GM10248 (cell line): ENCODE measurements around the gene VPS51.
A peak's percentile ranks its signal among the peaks of the same experiment; 100 is the strongest.

Experiments
- CTCF ChIA-PET: fragments of 300-600 bp; sonication (Branson Sonifier 250); formaldehyde crosslinking; extraction: SDS; loops from one replicate; lab custom pipeline; 2021; ENCODE audit warnings: antibody characterized with exemption; lab: Yijun Ruan, JAX
- POLR2A ChIA-PET: fragments of 350-650 bp; sonication (Branson Sonifier 250); formaldehyde crosslinking; extraction: SDS; loops from one replicate; lab custom pipeline; 2020; ENCODE audit warnings: antibody characterized with exemption; lab: Yijun Ruan, JAX
- DNase-seq: peaks from one replicate; pipeline ENCODE4 v3.0.0; 2012; ENCODE audit errors: extremely low spot score
- CTCF ChIP-seq: IDR thresholded peaks from 2 replicates; pipeline ENCODE4 v1.5.1; 2012; ENCODE audit warnings: mild to moderate bottlenecking, low read depth; ENCODE audit errors: extremely low read depth, missing control alignments, control extremely low read depth

Gene VPS51

DNA sequence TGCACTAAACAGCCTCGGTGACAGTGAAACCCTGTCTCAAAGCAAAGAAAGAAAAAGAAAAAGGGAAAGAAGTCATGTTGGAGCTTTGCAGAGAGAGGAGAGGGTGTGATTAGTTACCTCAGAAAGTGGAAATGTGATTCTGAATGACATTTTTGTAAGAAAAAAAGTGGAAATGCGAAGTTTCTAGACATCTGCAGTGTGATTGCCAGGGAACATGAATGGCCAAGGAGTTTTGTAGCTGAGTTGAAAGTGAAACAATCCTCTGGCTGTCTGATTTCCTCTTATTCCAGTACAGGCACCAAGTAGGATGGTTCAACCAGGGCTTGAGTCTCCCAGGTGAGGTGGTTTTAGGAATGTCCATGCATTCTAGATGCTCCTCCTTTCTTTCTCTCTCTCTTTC lies 56.1 kb downstream of the VPS51 start:
- CTCF ChIA-PET, result interaction anchor here (1.0 to 1.3 kb wide), 3 partner anchors 30 to 42 kb away, joined by 3 read pairs; no protein-coding TSS in a partner anchor
- TF ChIP-seq CTCF, result no peak
- no peak for DNase-seq
- POLR2A ChIA-PET, result no interaction called here

- TF ChIP-seq CTCF, result no peak
- no peak for DNase-seq
- POLR2A ChIA-PET, result no interaction called here
- CTCF ChIA-PET, result interaction anchor here (0.8 to 1.4 kb wide), 3 partner anchors 26 to 143 kb away, joined by 3 read pairs; partner anchors contain the start of genes ARL2 and CAPN1
Observed at GRCh38 chr11:65156256-65156655, 60.2 kb downstream of the VPS51 start.

DNA sequence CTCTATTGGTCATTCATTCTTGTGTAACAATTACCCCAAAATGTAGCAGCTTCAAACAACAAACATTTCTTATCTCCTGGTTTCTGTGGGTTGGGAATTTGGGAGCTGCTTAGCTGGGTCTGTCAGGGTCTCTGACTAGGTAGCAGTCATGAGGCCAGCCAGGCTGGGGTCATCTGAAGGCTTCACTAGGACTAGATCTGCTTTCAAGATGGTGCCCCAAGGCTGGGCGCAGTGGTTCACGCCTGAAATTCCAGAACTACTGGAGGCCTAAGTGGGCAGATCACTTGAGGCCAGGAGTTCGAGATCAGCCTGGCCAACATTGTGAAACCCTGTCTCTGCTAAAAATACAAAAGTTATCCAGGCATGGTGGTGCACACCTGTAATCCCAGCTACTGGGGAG lies 60.9 kb downstream of the VPS51 start:
- no peak for DNase-seq
- TF ChIP-seq CTCF, result no peak
- POLR2A ChIA-PET, result no interaction called here
- CTCF ChIA-PET, result interaction anchor here (0.8 to 1.4 kb wide), 3 partner anchors 25 to 143 kb away, joined by 3 read pairs; partner anchors contain the start of genes ARL2 and CAPN1

DNA sequence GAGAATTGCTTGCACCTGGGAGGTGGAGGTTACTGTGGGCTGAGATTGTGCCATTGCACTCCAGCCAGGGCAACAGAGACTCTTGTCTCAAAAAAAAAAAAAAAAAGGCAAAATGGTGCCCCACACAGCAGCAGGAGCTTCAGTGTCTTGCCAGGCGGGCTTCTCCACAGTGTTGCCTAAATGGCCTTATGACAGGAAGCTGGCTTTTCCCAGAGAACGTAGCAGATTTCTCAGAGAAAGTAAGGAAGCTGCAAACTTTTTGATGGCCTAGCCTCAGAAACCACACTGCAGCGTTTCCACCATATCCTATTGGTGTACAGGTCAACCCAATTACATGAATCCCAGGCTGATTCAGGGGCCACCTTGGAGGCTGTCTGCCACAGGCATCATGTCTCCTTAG lies 61.3 kb downstream of the VPS51 start:
- no peak for TF ChIP-seq CTCF
- CTCF ChIA-PET, result interaction anchor here (0.8 to 1.4 kb wide), 3 partner anchors 24 to 144 kb away, joined by 3 read pairs; partner anchors contain the start of genes ARL2 and CAPN1
- no peak for DNase-seq
- POLR2A ChIA-PET, result no interaction called here

DNA sequence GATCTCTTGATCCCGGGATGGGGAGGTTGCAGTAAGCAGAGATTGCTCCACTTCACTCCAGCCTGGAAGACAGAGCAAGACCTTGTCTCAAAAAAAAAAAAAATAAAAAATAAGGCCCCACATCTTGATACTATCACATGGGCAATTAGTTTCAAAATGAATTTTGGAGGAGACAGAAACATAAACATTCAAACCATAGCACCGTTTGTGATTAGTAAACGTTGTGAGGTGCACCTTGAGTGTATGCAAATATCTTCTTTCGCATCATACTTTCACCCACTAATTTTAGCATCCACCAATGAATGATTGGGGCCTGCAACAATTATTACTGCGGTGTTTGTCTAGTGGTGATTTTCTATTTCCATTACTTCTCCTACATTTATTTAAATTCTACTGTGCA lies 63.0 kb downstream of the VPS51 start:
- POLR2A ChIA-PET, result no interaction called here
- peak; percentile 55 for DNase-seq
- TF ChIP-seq CTCF, result no peak
- CTCF ChIA-PET, result interaction anchor here (1.2 kb wide), 1 partner anchor 42 kb away, joined by 3 read pairs; the partner anchor contains the start of gene ZNHIT2

DNA sequence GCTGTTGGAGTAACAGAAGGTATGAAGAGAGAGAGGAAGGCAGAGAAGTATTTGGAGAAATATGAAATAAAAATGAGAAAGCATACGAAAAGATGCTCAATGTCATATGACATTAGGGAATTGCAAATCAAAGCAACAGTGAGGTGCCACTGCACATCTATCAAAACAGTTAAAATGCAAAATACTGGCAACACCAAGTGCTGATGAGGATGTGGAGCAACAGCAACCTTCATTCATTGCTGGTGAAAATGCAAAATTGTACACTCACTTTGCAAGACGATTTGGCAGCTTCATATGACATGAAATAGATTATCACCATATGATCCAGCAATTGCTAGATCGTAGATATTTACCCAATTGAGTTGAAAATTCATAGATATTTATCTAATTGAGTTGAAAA lies 64.6 kb downstream of the VPS51 start:
- no peak for TF ChIP-seq CTCF
- ChIA-PET CTCF (no interaction called here), POLR2A (no interaction called here)
- no peak for DNase-seq
